HCT116 (cell line): ENCODE results near the gene IFNGR2. TPM values are rescaled to one million over a fixed set of nuclear protein-coding genes. Genes with fewer than 3 reads are reported as not detected.

Experiments
- ATAC-seq: fragments of 200-7000 bp; cut with Tn5 transposase; 2 replicates; pipeline ENCODE4 v1.9.1; 2020; ENCODE audit warnings: mild to moderate bottlenecking, moderate library complexity
- BruUV-seq: library from RNA; stranded (reverse); fragments of 400-500 nt; replicated peaks from 2 replicates; lab custom pipeline; 2021; lab: Mats Ljungman, UMichigan
- CTCF ChIA-PET: fragments of 300-600 bp; sonication (Branson Sonifier 250); formaldehyde crosslinking; loops from one replicate; lab custom pipeline; 2021; ENCODE audit warnings: antibody characterized with exemption; lab: Charles Lee
- POLR2A ChIA-PET: fragments of 300-600, 350-600 bp; sonication (Branson Sonifier 250); formaldehyde crosslinking; loops from one replicate; lab custom pipeline; 2021; ENCODE audit warnings: antibody characterized with exemption; lab: Charles Lee
- RAD21 ChIA-PET, 2 experiments: fragments of 300-600 bp; sonication (Branson Sonifier 250); formaldehyde crosslinking; loops; one replicate each; lab custom pipeline; 2023; ENCODE audit warnings: low total read pairs in 2 of 2; ENCODE audit not compliant: uncharacterized antibody in 2 of 2, unreplicated experiment in 2 of 2, low non-redundant PET in 1 of 2; lab: Charles Lee
- DNase-seq: peaks from one replicate; pipeline ENCODE4 v3.0.0-alpha.2; 2010; ENCODE audit warnings: low read depth, low spot score
- H2AFZ ChIP-seq: fragments of 200-600 bp; shearing (Covaris generic), sonication (generic); 2 replicates; pipeline ENCODE4 v1.6.1; 2017; ENCODE audit warnings: low read depth, mixed run types, mixed read lengths, antibody characterized with exemption, low read length; ENCODE audit not compliant: poor library complexity, severe bottlenecking
- H3K27ac ChIP-seq: 2 replicates; pipeline ENCODE4 v1.5.1; 2012; ENCODE audit warnings: low read depth, low read length
- H3K27me3 ChIP-seq: fragments of 200-600 bp; sonication (generic); 2 replicates; pipeline ENCODE4 v1.6.1; 2016; ENCODE audit warnings: mixed run types, low read length, mixed read lengths; ENCODE audit not compliant: insufficient read depth
- H3K36me3 ChIP-seq, 2 experiments: fragments of 200-500 bp in 1 of 2; fragments of 200-600 bp in 1 of 2; sonication (Bioruptor generic) in 1 of 2; sonication (generic) in 1 of 2; 2 replicates each; pipeline versions ENCODE4 v1.5.1 to v1.6.1; 2014 to 2016; ENCODE audit warnings: low read length in 2 of 2, inconsistent platforms in 1 of 2, mixed read lengths in 1 of 2, mixed run types in 1 of 2; ENCODE audit not compliant: insufficient read depth in 2 of 2, control insufficient read depth in 1 of 2
- H3K4me1 ChIP-seq, 2 experiments: fragments of 200-600 bp in 1 of 2; sonication (generic) in 1 of 2; 2 replicates each; pipeline versions ENCODE4 v1.5.1 to v1.6.1; 2012 to 2017; ENCODE audit warnings: low read length in 2 of 2, inconsistent platforms in 1 of 2, mild to moderate bottlenecking in 1 of 2, mixed read lengths in 1 of 2, mixed run types in 1 of 2, moderate library complexity in 1 of 2; ENCODE audit not compliant: insufficient read depth in 2 of 2, control insufficient read depth in 1 of 2
- H3K4me2 ChIP-seq: fragments of 200-600 bp; sonication (generic); 2 replicates; pipeline ENCODE4 v1.6.1; 2017; ENCODE audit warnings: mixed run types, low read length, mixed read lengths
- H3K4me3 ChIP-seq, 2 experiments: fragments of 200-600 bp in 1 of 2; sonication (generic) in 1 of 2; replicated peaks in 1 of 2; 2 replicates each; pipeline ENCODE4 v1.5.1; 2011 to 2016; ENCODE audit warnings: low read length in 2 of 2, control low read depth in 1 of 2, low read depth in 1 of 2, mild to moderate bottlenecking in 1 of 2, mixed read lengths in 1 of 2, mixed run types in 1 of 2
- H3K79me2 ChIP-seq: fragments of 200-600 bp; sonication (generic); 2 replicates; pipeline ENCODE4 v1.6.1; 2017; ENCODE audit warnings: mild to moderate bottlenecking, mixed run types, low read length, moderate library complexity, mixed read lengths; ENCODE audit not compliant: insufficient read depth
- H3K9ac ChIP-seq: fragments of 200-600 bp; sonication (generic); 2 replicates; pipeline ENCODE4 v1.6.1; 2016; ENCODE audit warnings: low read length, mixed read lengths
- H3K9me2 ChIP-seq: fragments of 200-600 bp; sonication (generic), shearing (Covaris generic); 2 replicates; pipeline ENCODE4 v1.6.1; 2017; ENCODE audit warnings: mixed run types, mild to moderate bottlenecking, moderate library complexity; ENCODE audit not compliant: insufficient read depth
- H3K9me3 ChIP-seq, 2 experiments: fragments of 200-500 bp in 1 of 2; fragments of 200-600 bp in 1 of 2; sonication (Bioruptor generic) in 1 of 2; sonication (generic) in 1 of 2; 2 replicates each; pipeline ENCODE4 v1.6.1; 2014 to 2017; ENCODE audit warnings: low read length in 2 of 2, mixed read lengths in 2 of 2, inconsistent platforms in 1 of 2, low read depth in 1 of 2, mild to moderate bottlenecking in 1 of 2, mixed run types in 1 of 2, moderate library complexity in 1 of 2; ENCODE audit not compliant: control insufficient read depth in 1 of 2, insufficient read depth in 1 of 2
- H4K20me1 ChIP-seq: fragments of 200-600 bp; sonication (generic), shearing (Covaris generic); 2 replicates; pipeline ENCODE4 v1.6.1; 2017; ENCODE audit warnings: mixed run types, mild to moderate bottlenecking, moderate library complexity; ENCODE audit not compliant: insufficient read depth
- CBX3 ChIP-seq: IDR thresholded peaks from 2 replicates; pipeline ENCODE4 v1.6.1; 2012; ENCODE audit warnings: low read depth
- CEBPB ChIP-seq: IDR thresholded peaks from 2 replicates; pipeline ENCODE4 v1.6.1; 2012; ENCODE audit warnings: low read depth
- ELF1 ChIP-seq: IDR thresholded peaks from 2 replicates; pipeline ENCODE4 v1.6.1; 2012; ENCODE audit warnings: low read depth, borderline replicate concordance
- EZH2 ChIP-seq: fragments of 200-600 bp; sonication (generic); IDR thresholded peaks from 2 replicates; pipeline ENCODE4 v1.6.1; 2017; ENCODE audit warnings: antibody characterized with exemption, mixed run types
- EZH2phosphoT487 ChIP-seq: fragments of 200-600 bp; IDR thresholded peaks from 2 replicates; pipeline ENCODE4 v1.6.1; 2018; ENCODE audit warnings: antibody characterized with exemption, borderline replicate concordance
- FOSL1 ChIP-seq: IDR thresholded peaks from 2 replicates; pipeline ENCODE4 v1.6.1; 2012; ENCODE audit warnings: low read depth
- JUND ChIP-seq: IDR thresholded peaks from 2 replicates; pipeline ENCODE4 v1.6.1; 2012
- POLR2A ChIP-seq: IDR thresholded peaks from 2 replicates; pipeline ENCODE4 v1.7.0; 2011; ENCODE audit warnings: borderline replicate concordance; ENCODE audit not compliant: insufficient read depth, insufficient read length; ENCODE audit errors: extremely low read depth
- POLR2AphosphoS5 ChIP-seq: IDR thresholded peaks from 2 replicates; pipeline ENCODE4 v1.6.1; 2011; ENCODE audit warnings: mild to moderate bottlenecking, low read depth, low read length, moderate library complexity
- RAD21 ChIP-seq: IDR thresholded peaks from 2 replicates; pipeline ENCODE4 v1.6.1; 2012; ENCODE audit warnings: low read depth, mild to moderate bottlenecking
- SIN3A ChIP-seq: IDR thresholded peaks from 2 replicates; pipeline ENCODE4 v1.6.1; 2012; ENCODE audit warnings: low read depth
- SP1 ChIP-seq: IDR thresholded peaks from 2 replicates; pipeline ENCODE4 v1.6.1; 2012; ENCODE audit warnings: low read depth
- SRF ChIP-seq: IDR thresholded peaks from 2 replicates; pipeline ENCODE4 v1.6.1; 2012; ENCODE audit warnings: low read depth
- TCF7L2 ChIP-seq: IDR thresholded peaks from 2 replicates; pipeline ENCODE4 v1.7.0; 2011; ENCODE audit warnings: borderline replicate concordance, inconsistent platforms; ENCODE audit not compliant: insufficient read depth, insufficient read length; ENCODE audit errors: extremely low read depth
- YY1 ChIP-seq: IDR thresholded peaks from 2 replicates; pipeline ENCODE4 v1.6.1; 2011; ENCODE audit warnings: low read length, low read depth, moderate library complexity, mild to moderate bottlenecking; ENCODE audit not compliant: insufficient replicate concordance; ENCODE audit errors: extremely low read depth
- ZFX ChIP-seq: fragments of 450-650 bp; IDR thresholded peaks from 2 replicates; pipeline ENCODE4 v1.6.1; 2017
- ZNF274 ChIP-seq: fragments of 200-500 bp; sonication (Bioruptor generic); IDR thresholded peaks from 2 replicates; pipeline ENCODE4 v1.6.1; 2014; ENCODE audit warnings: mild to moderate bottlenecking, low read depth, low read length, inconsistent platforms
- intact Hi-C: fragments of 100-400 bp; cut with micrococcal nuclease; formaldehyde crosslinking; loops from 2 replicates; pipeline ENCODE4 v1.10.0; 2022
- total RNA-seq: library from RNA; stranded (reverse); gene quantifications from one replicate; pipeline ENCODE4 v1.2.1, GENCODE V29; 2021; ENCODE audit not compliant: unreplicated experiment
- TF ChIP-seq, protein P1 (sequence below): IDR thresholded peaks from 2 replicates; pipeline ENCODE4 v1.6.1; 2012; ENCODE audit warnings: low read depth
- TF ChIP-seq, protein P2 (sequence below): IDR thresholded peaks from 2 replicates; pipeline ENCODE4 v1.6.1; 2011; ENCODE audit warnings: mild to moderate bottlenecking, low read length, moderate library complexity; ENCODE audit not compliant: insufficient replicate concordance; ENCODE audit errors: extremely low read depth
- TF ChIP-seq, protein P3 (sequence below): IDR thresholded peaks from 2 replicates; pipeline ENCODE4 v1.6.1; 2012
- TF ChIP-seq, protein P4 (sequence below), 3 experiments: fragments of 200-600 bp in 1 of 3; sonication (generic) in 1 of 3; IDR thresholded peaks in 2 of 3; conservative IDR thresholded peaks in 1 of 3; 2 replicates each; pipeline ENCODE4 v1.5.1; 2012 to 2017; ENCODE audit warnings: low read depth in 2 of 3, low read length in 2 of 3, antibody characterized with exemption in 1 of 3, borderline replicate concordance in 1 of 3, control low read depth in 1 of 3, mild to moderate bottlenecking in 1 of 3, mixed read lengths in 1 of 3, mixed run types in 1 of 3, moderate library complexity in 1 of 3; ENCODE audit not compliant: insufficient read depth in 1 of 3

Gene IFNGR2
- total RNA-seq, 1 experiment from 2014 or later = 44.6 TPM

DNA sequence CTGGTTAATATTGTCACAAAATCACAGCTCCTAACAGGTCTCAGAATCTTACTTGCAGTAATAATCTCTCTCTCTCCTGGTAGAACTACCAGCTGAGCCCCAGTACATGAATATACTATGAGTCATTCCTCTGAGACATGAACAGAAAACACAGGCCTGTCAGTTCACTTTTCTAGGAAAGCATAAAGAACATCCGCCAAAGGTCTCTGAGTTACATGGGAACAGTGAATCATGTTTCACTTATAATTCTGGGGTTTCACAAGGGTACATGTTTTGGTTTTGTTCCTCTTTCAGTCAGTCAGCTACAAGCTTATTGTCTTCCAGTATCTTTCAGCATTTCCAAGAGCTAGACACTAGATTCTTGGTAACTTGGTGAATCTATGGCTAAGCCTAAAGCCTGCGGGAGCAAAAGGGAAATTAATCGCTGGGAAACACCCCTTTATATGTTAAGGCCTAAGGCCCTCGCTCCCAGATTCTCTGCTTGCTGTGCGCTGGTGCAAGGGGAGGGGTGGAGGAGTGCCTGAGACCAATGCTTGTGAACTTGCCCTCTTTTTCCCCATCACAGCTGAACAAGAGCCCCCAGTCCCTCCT lies 31.7 kb downstream of the IFNGR2 start:
- CTCF ChIA-PET = interaction anchor here (0.7 to 2.1 kb wide), 3 partner anchors 10 to 235 kb away, joined by 4 to 7 read pairs (median 4); no protein-coding TSS in a partner anchor
- H3K36me3 ChIP-seq = peaks cover 19 to 20% of the 10 kb centered on the region in 2 experiments; a peak in 3 of 4 replicates

More for the DNA sequence above, 31.7 kb downstream of the IFNGR2 start:
- ATAC-seq = no peak
- Histone ChIP-seq H3K79me2 (no peaks in the 10 kb centered on the region), H3K9ac (no peak overlapping the region), H3K9me3 (no peaks in the 10 kb centered on the region), H3K4me1 (peaks cover 0 to 6% of the 10 kb centered on the region in 2 experiments; a peak in 1 of 4 replicates), H3K27ac (peak overlapping the region; percentile 10; the same call in 1 of the 2 replicates), H3K9me2 (no peaks in the 10 kb centered on the region), H3K27me3 (no peaks in the 10 kb centered on the region), H4K20me1 (no peaks in the 10 kb centered on the region), H3K4me2 (0 out of 2 replicates have a peak overlapping the region, but pooled peaks have one; percentile 0)
- RAD21 ChIA-PET = no interaction called here
- TF ChIP-seq SIN3A (no peak), EZH2phosphoT487 (no peak), POLR2AphosphoS5 (no peak), ELF1 (no peak), TCF7L2 (no peak), SRF (no peak), SP1 (0 out of 2 replicates have a peak, but pooled peaks have one; percentile 11), CEBPB (no peak), RAD21 (no peak), ZFX (no peak), ZNF274 (no peak), POLR2A (no peak), EZH2 (no peak), FOSL1 (peak; percentile 63), YY1 (no peak), JUND (peak; percentile 53), CBX3 (no peak)
- TF ChIP-seq, protein P1, sequence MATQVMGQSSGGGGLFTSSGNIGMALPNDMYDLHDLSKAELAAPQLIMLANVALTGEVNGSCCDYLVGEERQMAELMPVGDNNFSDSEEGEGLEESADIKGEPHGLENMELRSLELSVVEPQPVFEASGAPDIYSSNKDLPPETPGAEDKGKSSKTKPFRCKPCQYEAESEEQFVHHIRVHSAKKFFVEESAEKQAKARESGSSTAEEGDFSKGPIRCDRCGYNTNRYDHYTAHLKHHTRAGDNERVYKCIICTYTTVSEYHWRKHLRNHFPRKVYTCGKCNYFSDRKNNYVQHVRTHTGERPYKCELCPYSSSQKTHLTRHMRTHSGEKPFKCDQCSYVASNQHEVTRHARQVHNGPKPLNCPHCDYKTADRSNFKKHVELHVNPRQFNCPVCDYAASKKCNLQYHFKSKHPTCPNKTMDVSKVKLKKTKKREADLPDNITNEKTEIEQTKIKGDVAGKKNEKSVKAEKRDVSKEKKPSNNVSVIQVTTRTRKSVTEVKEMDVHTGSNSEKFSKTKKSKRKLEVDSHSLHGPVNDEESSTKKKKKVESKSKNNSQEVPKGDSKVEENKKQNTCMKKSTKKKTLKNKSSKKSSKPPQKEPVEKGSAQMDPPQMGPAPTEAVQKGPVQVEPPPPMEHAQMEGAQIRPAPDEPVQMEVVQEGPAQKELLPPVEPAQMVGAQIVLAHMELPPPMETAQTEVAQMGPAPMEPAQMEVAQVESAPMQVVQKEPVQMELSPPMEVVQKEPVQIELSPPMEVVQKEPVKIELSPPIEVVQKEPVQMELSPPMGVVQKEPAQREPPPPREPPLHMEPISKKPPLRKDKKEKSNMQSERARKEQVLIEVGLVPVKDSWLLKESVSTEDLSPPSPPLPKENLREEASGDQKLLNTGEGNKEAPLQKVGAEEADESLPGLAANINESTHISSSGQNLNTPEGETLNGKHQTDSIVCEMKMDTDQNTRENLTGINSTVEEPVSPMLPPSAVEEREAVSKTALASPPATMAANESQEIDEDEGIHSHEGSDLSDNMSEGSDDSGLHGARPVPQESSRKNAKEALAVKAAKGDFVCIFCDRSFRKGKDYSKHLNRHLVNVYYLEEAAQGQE = no peak
- TF ChIP-seq, protein P2, sequence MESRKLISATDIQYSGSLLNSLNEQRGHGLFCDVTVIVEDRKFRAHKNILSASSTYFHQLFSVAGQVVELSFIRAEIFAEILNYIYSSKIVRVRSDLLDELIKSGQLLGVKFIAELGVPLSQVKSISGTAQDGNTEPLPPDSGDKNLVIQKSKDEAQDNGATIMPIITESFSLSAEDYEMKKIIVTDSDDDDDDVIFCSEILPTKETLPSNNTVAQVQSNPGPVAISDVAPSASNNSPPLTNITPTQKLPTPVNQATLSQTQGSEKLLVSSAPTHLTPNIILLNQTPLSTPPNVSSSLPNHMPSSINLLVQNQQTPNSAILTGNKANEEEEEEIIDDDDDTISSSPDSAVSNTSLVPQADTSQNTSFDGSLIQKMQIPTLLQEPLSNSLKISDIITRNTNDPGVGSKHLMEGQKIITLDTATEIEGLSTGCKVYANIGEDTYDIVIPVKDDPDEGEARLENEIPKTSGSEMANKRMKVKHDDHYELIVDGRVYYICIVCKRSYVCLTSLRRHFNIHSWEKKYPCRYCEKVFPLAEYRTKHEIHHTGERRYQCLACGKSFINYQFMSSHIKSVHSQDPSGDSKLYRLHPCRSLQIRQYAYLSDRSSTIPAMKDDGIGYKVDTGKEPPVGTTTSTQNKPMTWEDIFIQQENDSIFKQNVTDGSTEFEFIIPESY = no peak
- TF ChIP-seq, protein P3, sequence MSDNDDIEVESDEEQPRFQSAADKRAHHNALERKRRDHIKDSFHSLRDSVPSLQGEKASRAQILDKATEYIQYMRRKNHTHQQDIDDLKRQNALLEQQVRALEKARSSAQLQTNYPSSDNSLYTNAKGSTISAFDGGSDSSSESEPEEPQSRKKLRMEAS = no peak
- TF ChIP-seq, protein P4, sequence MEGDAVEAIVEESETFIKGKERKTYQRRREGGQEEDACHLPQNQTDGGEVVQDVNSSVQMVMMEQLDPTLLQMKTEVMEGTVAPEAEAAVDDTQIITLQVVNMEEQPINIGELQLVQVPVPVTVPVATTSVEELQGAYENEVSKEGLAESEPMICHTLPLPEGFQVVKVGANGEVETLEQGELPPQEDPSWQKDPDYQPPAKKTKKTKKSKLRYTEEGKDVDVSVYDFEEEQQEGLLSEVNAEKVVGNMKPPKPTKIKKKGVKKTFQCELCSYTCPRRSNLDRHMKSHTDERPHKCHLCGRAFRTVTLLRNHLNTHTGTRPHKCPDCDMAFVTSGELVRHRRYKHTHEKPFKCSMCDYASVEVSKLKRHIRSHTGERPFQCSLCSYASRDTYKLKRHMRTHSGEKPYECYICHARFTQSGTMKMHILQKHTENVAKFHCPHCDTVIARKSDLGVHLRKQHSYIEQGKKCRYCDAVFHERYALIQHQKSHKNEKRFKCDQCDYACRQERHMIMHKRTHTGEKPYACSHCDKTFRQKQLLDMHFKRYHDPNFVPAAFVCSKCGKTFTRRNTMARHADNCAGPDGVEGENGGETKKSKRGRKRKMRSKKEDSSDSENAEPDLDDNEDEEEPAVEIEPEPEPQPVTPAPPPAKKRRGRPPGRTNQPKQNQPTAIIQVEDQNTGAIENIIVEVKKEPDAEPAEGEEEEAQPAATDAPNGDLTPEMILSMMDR (IDR thresholded peaks at IDR 0.05 in 2 of 3, conservative IDR thresholded peaks at IDR 0.05 in 1 of 3; ENCODE audit: borderline replicate concordance in 1 of 3, insufficient read depth in 1 of 3, low read depth in 2 of 3, low read length in 2 of 3) = no peak
- TF ChIP-seq, all 23 proteins: peak for 3
- intact Hi-C loops = no loop called here
- Histone ChIP-seq H3K4me3 (no peak overlapping the region), H2AFZ (no peak overlapping the region)
- no TSS peak for BruUV-seq
- no peak for DNase-seq
- POLR2A ChIA-PET = no interaction called here
